Left ventricle myocardium superior (tissue), 1 donor: ENCODE results near the gene EXOC6B. TPM values are rescaled to one million over a fixed set of nuclear protein-coding genes. Genes with fewer than 3 reads are reported as not detected.

Experiments
- ATAC-seq: fragments of 200-7000 bp; cut with Tn5 transposase; one replicate; pipeline ENCODE4 v1.9.1; 2020; ENCODE audit warnings: mild to moderate bottlenecking, moderate library complexity
- DNase-seq: peaks from one replicate; pipeline ENCODE4 v3.0.0-alpha.2; 2020
- intact Hi-C: fragments of 100-400 bp; cut with micrococcal nuclease; formaldehyde crosslinking; loops from one replicate; pipeline ENCODE4 v1.11.0; 2022
- total RNA-seq: library from RNA; stranded (reverse); fragmentation: NEBNext Ultra II Directional; extraction: Animal tissue kit (Norgen Biotek cat#: 25700); gene quantifications from one replicate; pipeline ENCODE4 v1.2.1, GENCODE V29; 2021
- donor health status: DM: no; HTN: yes; CAD: no; lungs with severe emphysema.

Gene EXOC6B
- total RNA-seq, 1 donor from 2014 or later = 122 TPM

GRCh38 chr2:72363406-72363805, 462.4 kb downstream of the EXOC6B start:
- intact Hi-C loops = no loop called here
- DNase-seq (no peak), ATAC-seq (no peak)

DNA sequence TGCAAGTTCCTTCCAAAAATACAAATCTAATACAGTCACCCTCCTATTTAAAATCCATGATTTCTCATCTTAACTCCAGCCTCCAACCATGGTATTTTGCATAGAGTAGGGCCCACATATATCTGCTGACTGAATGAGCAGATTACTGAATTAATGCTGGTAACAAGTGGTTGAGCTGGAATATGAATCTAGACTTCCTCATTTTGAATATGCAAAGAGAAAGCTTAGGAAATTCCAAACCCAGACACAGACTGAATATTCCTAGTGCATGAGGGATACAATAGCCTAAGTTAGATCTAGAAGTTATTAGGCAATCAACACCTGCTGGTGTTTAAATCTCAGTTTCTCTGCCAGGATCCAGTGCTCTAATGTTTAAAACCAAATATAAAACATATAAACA, 463.1 kb downstream of the EXOC6B start:
- no peak for ATAC-seq
- intact Hi-C loops = no loop called here

GRCh38 chr2:72361521-72361920, 464.3 kb downstream of the EXOC6B start:
- intact Hi-C loops = no loop called here

More for the DNA sequence above, 463.1 kb downstream of the EXOC6B start:
- no peak for DNase-seq

DNA sequence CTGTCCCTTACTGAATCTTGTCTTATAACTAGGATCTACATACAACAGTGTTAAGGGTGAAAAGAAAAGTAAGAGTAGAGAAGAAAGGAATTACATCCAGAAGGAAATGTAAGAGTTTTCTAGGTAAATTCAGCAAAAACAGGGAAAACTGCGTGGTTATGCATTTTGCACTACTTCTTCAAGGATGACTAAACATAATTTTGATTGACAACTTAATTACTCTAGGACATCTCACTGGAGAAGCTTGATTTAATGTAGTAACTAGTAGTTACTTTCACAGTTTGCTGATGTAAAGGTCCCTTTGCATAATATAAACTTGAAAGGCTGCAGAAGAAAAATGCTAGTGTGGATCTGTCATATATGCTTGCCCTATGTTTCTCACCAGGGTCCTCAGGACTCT, 464.8 kb downstream of the EXOC6B start:
- intact Hi-C loops = no loop called here
- DNase-seq = no peak
- no peak for ATAC-seq

More at GRCh38 chr2:72361521-72361920, 464.3 kb downstream of the EXOC6B start:
- ATAC-seq (no peak), DNase-seq (no peak)

GRCh38 chr2:72350852-72351251, 475.0 kb downstream of the EXOC6B start:
- ATAC-seq = no peak
- intact Hi-C loops = no loop called here
- DNase-seq = no peak

DNA sequence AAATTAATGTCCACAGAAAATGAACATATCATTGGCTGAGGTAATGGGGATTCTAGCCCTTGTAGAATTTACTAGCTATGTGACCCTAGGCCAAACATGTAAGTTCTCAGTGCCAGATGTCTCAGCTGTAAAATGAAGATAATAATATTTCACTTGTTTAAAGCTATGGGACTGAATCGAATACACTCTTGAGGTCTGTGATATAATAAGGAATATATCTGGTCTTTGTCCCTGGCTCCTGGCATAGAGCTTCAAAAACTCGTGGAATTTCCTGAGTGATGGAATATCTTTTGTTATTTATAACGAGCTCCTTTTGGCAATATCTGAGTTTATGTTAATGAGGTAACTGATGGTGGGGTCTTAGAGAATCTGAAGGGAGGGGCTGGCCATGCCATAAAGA, 476.8 kb downstream of the EXOC6B start:
- intact Hi-C loops = no loop called here
- no peak for DNase-seq
- no peak for ATAC-seq

GRCh38 chr2:72347081-72347480, 478.8 kb downstream of the EXOC6B start:
- no peak for ATAC-seq
- no peak for DNase-seq
- intact Hi-C loops = no loop called here

- ATAC-seq = no peak
- DNase-seq = no peak
- intact Hi-C loops = no loop called here
Observed at GRCh38 chr2:72341639-72342038, 484.2 kb downstream of the EXOC6B start.

DNA sequence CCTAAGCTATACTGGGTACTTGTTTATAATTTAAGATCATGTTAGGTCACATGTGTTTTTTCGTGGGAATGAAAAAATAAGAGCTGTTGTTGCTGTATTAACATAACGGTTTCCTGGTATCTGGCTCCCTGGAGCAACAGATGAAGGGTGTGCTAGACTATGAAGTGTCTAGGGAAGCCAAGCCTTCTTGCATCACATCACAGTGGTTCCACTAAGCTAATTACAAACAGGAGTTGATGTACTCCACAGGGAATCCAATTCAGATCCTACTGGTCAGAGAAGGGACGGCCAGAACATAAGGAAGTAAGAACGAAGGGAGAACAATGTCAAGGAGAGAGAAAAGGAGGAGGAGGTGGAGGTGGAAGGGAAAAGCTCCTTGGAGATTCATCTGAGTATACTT, 485.2 kb downstream of the EXOC6B start:
- ATAC-seq (peak; percentile 71), DNase-seq (no peak)
- intact Hi-C loops = no loop called here

DNA sequence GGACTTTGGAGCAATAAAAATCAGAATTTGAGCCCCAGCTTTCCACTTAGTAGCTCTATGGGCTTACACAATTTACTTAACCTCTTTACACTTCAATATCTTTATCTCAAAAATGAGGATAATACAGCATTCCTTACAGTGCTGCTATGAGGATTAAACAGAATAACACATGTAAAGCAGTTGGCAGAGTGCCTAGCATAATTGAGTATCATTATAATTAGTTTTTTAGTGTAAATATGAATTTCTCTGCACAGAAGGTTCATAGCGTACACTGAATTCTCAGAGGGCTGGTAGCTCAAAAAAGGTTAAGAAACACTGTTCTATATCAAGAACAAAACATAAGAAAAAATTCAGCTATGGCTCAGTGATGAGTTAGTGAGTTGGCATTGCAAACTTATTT, 487.8 kb downstream of the EXOC6B start:
- ATAC-seq = no peak
- intact Hi-C loops = no loop called here
- no peak for DNase-seq

DNA sequence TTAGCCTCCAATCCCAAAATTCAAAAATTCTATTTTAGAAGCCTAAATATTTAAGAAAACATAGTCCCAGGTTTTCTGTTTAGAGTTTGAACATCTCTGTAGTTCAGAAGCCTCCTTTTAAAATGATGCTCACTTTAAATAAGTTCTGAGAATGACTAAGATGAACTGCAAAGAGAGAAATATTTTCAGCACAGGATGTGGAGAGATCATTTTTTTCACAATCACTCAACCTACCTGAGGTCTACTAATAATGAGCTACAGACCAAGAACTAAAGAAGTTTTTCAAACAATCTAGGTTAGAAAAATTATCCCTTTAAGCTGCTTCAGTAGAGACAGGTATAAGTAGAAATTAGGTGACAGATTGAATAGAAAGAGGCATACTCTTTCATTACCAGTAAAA, 493.1 kb downstream of the EXOC6B start:
- DNase-seq (no peak), ATAC-seq (no peak)
- intact Hi-C loops = no loop called here

DNA sequence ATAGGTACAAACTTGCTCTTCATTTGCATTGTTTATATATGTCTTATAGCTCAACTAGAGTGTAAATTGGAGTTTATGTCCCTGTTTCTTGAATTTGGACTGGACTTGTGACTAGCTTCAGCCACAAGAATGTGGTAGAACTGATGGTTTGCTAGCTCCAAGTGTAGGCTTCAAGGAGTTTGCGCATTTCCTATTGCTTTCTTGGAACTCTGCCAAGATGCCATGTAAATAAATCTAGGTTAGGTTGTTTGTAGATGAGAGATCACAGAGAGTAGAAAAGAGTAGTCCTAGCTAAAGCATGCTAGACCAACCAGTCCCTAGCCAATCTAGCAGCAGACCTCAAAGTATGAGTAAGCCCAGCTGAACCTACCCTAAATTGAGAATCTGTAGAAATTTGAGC, 495.2 kb downstream of the EXOC6B start:
- intact Hi-C loops = no loop called here

GRCh38 chr2:72326759-72327158, 499.1 kb downstream of the EXOC6B start:
- DNase-seq (no peak), ATAC-seq (no peak)
- intact Hi-C loops = no loop called here

More for the DNA sequence above, 495.2 kb downstream of the EXOC6B start:
- ATAC-seq (no peak), DNase-seq (no peak)

GRCh38 chr2:72325592-72326422, 500.0 kb downstream of the EXOC6B start:
- no peak for DNase-seq
- intact Hi-C loops = no loop called here

GRCh38 chr2:72316774-72317173, 509.1 kb downstream of the EXOC6B start:
- intact Hi-C loops = no loop called here
- no peak for DNase-seq
- peak; percentile 83 for ATAC-seq

More at GRCh38 chr2:72325592-72326422, 500.0 kb downstream of the EXOC6B start:
- peak; percentile 40 for ATAC-seq

GRCh38 chr2:72300147-72300684, 525.6 kb downstream of the EXOC6B start:
- ATAC-seq = no peak
- intact Hi-C loops = no loop called here
- DNase-seq = no peak

DNA sequence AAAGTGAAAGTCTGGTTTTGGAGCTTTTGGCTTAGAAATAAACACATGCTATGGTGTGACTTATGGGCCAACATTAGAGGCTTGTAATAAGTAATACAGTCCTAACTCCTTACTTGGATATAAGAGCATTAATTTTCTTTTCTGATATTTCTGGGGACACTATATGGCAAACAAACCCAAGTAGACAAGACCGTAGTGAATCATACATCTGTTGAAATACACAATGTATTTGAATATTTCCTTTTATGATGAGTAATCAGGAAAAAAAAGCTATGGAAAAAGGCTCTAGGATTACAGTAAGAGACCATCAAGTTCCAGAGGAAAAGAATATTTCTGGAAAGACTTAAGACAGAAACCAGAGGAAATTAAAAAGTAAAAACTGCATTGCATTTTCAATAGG, 532.2 kb downstream of the EXOC6B start:
- ATAC-seq = no peak
- intact Hi-C loops = no loop called here
- no peak for DNase-seq

- ATAC-seq (no peak), DNase-seq (no peak)
- intact Hi-C loops = no loop called here
Observed at GRCh38 chr2:72292433-72292832, 533.4 kb downstream of the EXOC6B start.

GRCh38 chr2:72291059-72291458, 534.8 kb downstream of the EXOC6B start:
- ATAC-seq (peak; percentile 19), DNase-seq (no peak)
- intact Hi-C loops = no loop called here

- intact Hi-C loops = no loop called here
- DNase-seq (no peak), ATAC-seq (no peak)
Observed at GRCh38 chr2:72289736-72290135, 536.1 kb downstream of the EXOC6B start.

DNA sequence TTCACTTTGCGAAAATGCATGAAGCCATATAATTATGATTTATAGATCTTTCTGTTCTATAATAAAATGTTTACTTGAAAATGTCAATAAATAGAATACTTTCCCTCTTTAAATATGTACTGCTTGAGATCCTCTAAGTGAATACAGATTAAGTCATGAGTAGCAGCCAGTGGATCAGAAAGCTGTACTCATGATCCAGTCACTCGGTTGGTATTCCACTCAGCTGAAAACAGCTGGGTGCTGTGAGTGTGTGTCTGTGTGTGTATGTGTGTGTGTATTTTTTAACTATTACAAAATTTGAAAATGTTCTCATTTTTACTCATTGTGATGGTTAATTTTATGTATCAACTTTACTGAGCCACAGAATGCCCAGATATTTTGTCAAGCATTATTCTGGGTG, 536.5 kb downstream of the EXOC6B start:
- DNase-seq = no peak
- no peak for ATAC-seq
- intact Hi-C loops = no loop called here
